ENCODE measurements around the gene AGK.
A peak's percentile ranks its signal among the peaks of the same experiment; 100 is the strongest.

Gene AGK

GRCh38 chr7:141551094-141551781, at the start of gene AGK:
TSS of gene AGK (plus strand) at chr7:141551410. CDS start at chr7:141555467, 4,057 bp downstream.
- peak; percentile 47 to 52 for DNase-seq (ENCODE audit: low read depth in 2 of 2)

- no peak for DNase-seq (ENCODE audit: low read depth in 2 of 2)
Observed at GRCh38 chr7:141501451-141501850, 49.8 kb upstream of the AGK start.

GRCh38 chr7:141511316-141511675, 39.9 kb upstream of the AGK start:
- no peak for DNase-seq (ENCODE audit: low read depth in 2 of 2)

- no peak for DNase-seq (ENCODE audit: low read depth in 2 of 2)
Observed at GRCh38 chr7:141511676-141512396, 39.4 kb upstream of the AGK start.

- DNase-seq (ENCODE audit: low read depth in 2 of 2) = no peak
Observed at GRCh38 chr7:141512597-141512996, 38.6 kb upstream of the AGK start.

GRCh38 chr7:141513720-141514119, 37.5 kb upstream of the AGK start:
- DNase-seq (ENCODE audit: low read depth in 2 of 2) = no peak

GRCh38 chr7:141515941-141516340, 35.3 kb upstream of the AGK start:
- no peak for DNase-seq (ENCODE audit: low read depth in 2 of 2)

- DNase-seq (ENCODE audit: low read depth in 2 of 2) = no peak
Observed at GRCh38 chr7:141519623-141520022, 31.6 kb upstream of the AGK start.

GRCh38 chr7:141522657-141523342, 28.4 kb upstream of the AGK start:
- no peak for DNase-seq (ENCODE audit: low read depth in 2 of 2)

- DNase-seq (ENCODE audit: low read depth in 2 of 2) = no peak
Observed at GRCh38 chr7:141525973-141526514, 25.2 kb upstream of the AGK start.

- no peak for DNase-seq (ENCODE audit: low read depth in 2 of 2)
Observed at GRCh38 chr7:141527076-141527475, 24.1 kb upstream of the AGK start.

- DNase-seq (ENCODE audit: low read depth in 2 of 2) = no peak
Observed at GRCh38 chr7:141528399-141528798, 22.8 kb upstream of the AGK start.

GRCh38 chr7:141533149-141533949, 17.9 kb upstream of the AGK start:
- peak; percentile 17 to 24 for DNase-seq (ENCODE audit: low read depth in 2 of 2)

GRCh38 chr7:141534757-141535737, 16.2 kb upstream of the AGK start:
- no peak for DNase-seq (ENCODE audit: low read depth in 2 of 2)

GRCh38 chr7:141537906-141538305, 13.3 kb upstream of the AGK start:
- no peak for DNase-seq (ENCODE audit: low read depth in 2 of 2)

GRCh38 chr7:141541375-141541774, 9.8 kb upstream of the AGK start:
- no peak for DNase-seq (ENCODE audit: low read depth in 2 of 2)

GRCh38 chr7:141544831-141545230, 6.4 kb upstream of the AGK start:
- DNase-seq (ENCODE audit: low read depth in 2 of 2) = no peak

GRCh38 chr7:141549582-141549981, 1.6 kb upstream of the AGK start:
- no peak for DNase-seq (ENCODE audit: low read depth in 2 of 2)

GRCh38 chr7:141550386-141551093, 670 bp upstream of the AGK start:
- DNase-seq (ENCODE audit: low read depth in 2 of 2) = no peak

- no peak for DNase-seq (ENCODE audit: low read depth in 2 of 2)
Observed at GRCh38 chr7:141551782-141552181, 572 bp downstream of the AGK start.

Data from stimulated activated CD8-positive, alpha-beta memory T cell treated with anti-CD3 and anti-CD28 coated beads, Interleukin-7, amount 100 ng/mL, for 1 hour (primary cell).